ENCODE measurements around the gene NEMP1. TPM values are rescaled to one million over a fixed set of nuclear protein-coding genes. Genes with fewer than 3 reads are reported as not detected.
"Not testable (repeated sequence)": the region's sequence is repeated elsewhere in the genome, so short reads cannot be mapped to it uniquely, and the experiment has no call there.

The NEMP1 gene
- total RNA-seq, 2 experiments from 2014 or later, result 59.7 to 63.0 TPM

- CTCF ChIA-PET, result interaction anchor here (0.9 to 1.8 kb wide), 4 partner anchors 16 to 97 kb away, joined by 3 to 6 read pairs (median 3); partner anchors contain the start of gene ZBTB39
- POLR2A ChIA-PET, result no interaction called here
These were observed 51.4 kb downstream of the NEMP1 start for GRCh38 chr12:57027011-57027804.

GRCh38 chr12:57025196-57025595, 53.4 kb downstream of the NEMP1 start:
- ChIA-PET CTCF (interaction anchor here (1.5 kb wide), 1 partner anchor 9 kb away, joined by 6 read pairs; the partner anchor contains the start of gene TAC3), POLR2A (no interaction called here)

- CTCF ChIA-PET, result interaction anchor here (1.2 kb wide), 1 partner anchor 154 kb away, joined by 3 read pairs; no protein-coding TSS in a partner anchor
- POLR2A ChIA-PET, result not testable (repeated sequence)
These were observed 56.3 kb downstream of the NEMP1 start for GRCh38 chr12:57022324-57022723.

GRCh38 chr12:57019983-57020719, 58.4 kb downstream of the NEMP1 start:
- POLR2A ChIA-PET, result no interaction called here
- CTCF ChIA-PET, result interaction anchor here (1.6 kb wide), 1 partner anchor 11 kb away, joined by 3 read pairs; no protein-coding TSS in a partner anchor

GRCh38 chr12:57018906-57019305, 59.7 kb downstream of the NEMP1 start:
- CTCF ChIA-PET, result interaction anchor here (0.6 to 2.2 kb wide), 3 partner anchors 17 to 262 kb away, joined by 3 to 8 read pairs (median 4); no protein-coding TSS in a partner anchor
- POLR2A ChIA-PET, result interaction anchor here (1.0 kb wide), 1 partner anchor 59 kb away, joined by 3 read pairs; no protein-coding TSS in a partner anchor

GRCh38 chr12:57018353-57018752, 60.2 kb downstream of the NEMP1 start:
- ChIA-PET CTCF (interaction anchor here (0.8 to 2.2 kb wide), 2 partner anchors 17 to 261 kb away, joined by 3 to 8 read pairs; no protein-coding TSS in a partner anchor), POLR2A (interaction anchor here (1.0 kb wide), 1 partner anchor 60 kb away, joined by 3 read pairs; no protein-coding TSS in a partner anchor)

- POLR2A ChIA-PET, result no interaction called here
These were observed 62.2 kb downstream of the NEMP1 start, which contains the start of gene TAC3 for GRCh38 chr12:57016348-57016747. TAC3 (minus strand) TSS chr12:57016529; CDS start chr12:57015797, 732 bp downstream.

GRCh38 chr12:57012600-57013465, 65.8 kb downstream of the NEMP1 start:
- POLR2A ChIA-PET, result interaction anchor here (0.6 kb wide), 1 partner anchor 99 kb away, joined by 5 read pairs; no protein-coding TSS in a partner anchor

More at GRCh38 chr12:57016348-57016747, 62.2 kb downstream of the NEMP1 start, which contains the start of gene TAC3:
- CTCF ChIA-PET, result interaction anchor here (0.8 to 1.9 kb wide), 2 partner anchors 9 to 96 kb away, joined by 4 to 6 read pairs; no protein-coding TSS in a partner anchor

GRCh38 chr12:57011438-57012424, 66.9 kb downstream of the NEMP1 start:
- POLR2A ChIA-PET, result no interaction called here
- CTCF ChIA-PET, result interaction anchor here (0.9 to 1.6 kb wide), 5 partner anchors 10 to 254 kb away, joined by 3 to 4 read pairs (median 3); no protein-coding TSS in a partner anchor

More at GRCh38 chr12:57012600-57013465, 65.8 kb downstream of the NEMP1 start:
- CTCF ChIA-PET, result interaction anchor here (1.6 kb wide), 1 partner anchor 99 kb away, joined by 4 read pairs; no protein-coding TSS in a partner anchor

- ChIA-PET CTCF (interaction anchor here (0.9 to 1.5 kb wide), 4 partner anchors 9 to 253 kb away, joined by 3 read pairs; no protein-coding TSS in a partner anchor), POLR2A (no interaction called here)
These were observed 67.9 kb downstream of the NEMP1 start for GRCh38 chr12:57010627-57011247.

GRCh38 chr12:57009949-57010626, 68.5 kb downstream of the NEMP1 start:
- ChIA-PET CTCF (interaction anchor here (1.0 to 3.6 kb wide), 4 partner anchors 59 to 252 kb away, joined by 3 to 27 read pairs (median 3); partner anchors contain the start of gene STAT6), POLR2A (no interaction called here)

GRCh38 chr12:57008178-57008577, 70.4 kb downstream of the NEMP1 start:
- CTCF ChIA-PET, result interaction anchor here (0.8 to 3.6 kb wide), 10 partner anchors 8 to 109 kb away, joined by 3 to 27 read pairs (median 3); partner anchors contain the start of genes NEMP1 and STAT6

GRCh38 chr12:57006809-57007475, 71.6 kb downstream of the NEMP1 start:
- ChIA-PET CTCF (interaction anchor here (0.8 to 3.6 kb wide), 8 partner anchors 19 to 224 kb away, joined by 3 to 27 read pairs (median 4); partner anchors contain the start of gene STAT6), POLR2A (no interaction called here)

More at GRCh38 chr12:57008178-57008577, 70.4 kb downstream of the NEMP1 start:
- POLR2A ChIA-PET, result no interaction called here

- CTCF ChIA-PET, result interaction anchor here (0.8 to 3.6 kb wide), 11 partner anchors 15 to 257 kb away, joined by 3 to 27 read pairs (median 4); partner anchors contain the start of gene STAT6
- POLR2A ChIA-PET, result no interaction called here
These were observed 72.4 kb downstream of the NEMP1 start, which contains the start of gene ZBTB39 for GRCh38 chr12:57005980-57006808. ZBTB39 (minus strand) TSS chr12:57006546; CDS start chr12:57004917, 1,629 bp downstream.

All from activated CD8-positive, alpha-beta memory T cell treated with anti-CD3 and anti-CD28 coated beads for 36 hours (primary cell).